ENCODE results near the gene SRPK2. TPM values are rescaled to one million over a fixed set of nuclear protein-coding genes. Genes with fewer than 3 reads are reported as not detected.

Gene SRPK2
- total RNA-seq, 2 donors from 2014 or later = 26.5 to 31.1 TPM

DNA sequence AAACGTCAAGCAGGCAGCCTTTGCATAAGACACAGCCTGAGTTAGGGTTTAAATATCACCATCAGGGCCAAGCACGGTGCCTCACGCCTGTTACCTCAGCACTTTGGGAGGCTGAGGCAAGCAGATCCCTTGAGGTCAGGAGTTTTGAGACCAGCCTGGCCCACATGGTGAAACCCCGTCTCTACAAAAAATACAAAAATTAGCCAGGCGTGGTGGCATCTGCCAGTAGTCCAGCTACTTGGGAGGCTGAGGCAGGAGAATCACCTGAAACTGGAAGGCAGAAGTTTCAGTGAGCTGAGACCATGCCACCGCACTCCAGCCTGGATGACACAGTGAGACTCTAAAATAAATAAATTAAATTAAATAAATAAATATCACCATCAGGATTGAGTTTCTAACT lies 33.0 kb downstream of the SRPK2 start:
- TF ChIP-seq, protein P1, sequence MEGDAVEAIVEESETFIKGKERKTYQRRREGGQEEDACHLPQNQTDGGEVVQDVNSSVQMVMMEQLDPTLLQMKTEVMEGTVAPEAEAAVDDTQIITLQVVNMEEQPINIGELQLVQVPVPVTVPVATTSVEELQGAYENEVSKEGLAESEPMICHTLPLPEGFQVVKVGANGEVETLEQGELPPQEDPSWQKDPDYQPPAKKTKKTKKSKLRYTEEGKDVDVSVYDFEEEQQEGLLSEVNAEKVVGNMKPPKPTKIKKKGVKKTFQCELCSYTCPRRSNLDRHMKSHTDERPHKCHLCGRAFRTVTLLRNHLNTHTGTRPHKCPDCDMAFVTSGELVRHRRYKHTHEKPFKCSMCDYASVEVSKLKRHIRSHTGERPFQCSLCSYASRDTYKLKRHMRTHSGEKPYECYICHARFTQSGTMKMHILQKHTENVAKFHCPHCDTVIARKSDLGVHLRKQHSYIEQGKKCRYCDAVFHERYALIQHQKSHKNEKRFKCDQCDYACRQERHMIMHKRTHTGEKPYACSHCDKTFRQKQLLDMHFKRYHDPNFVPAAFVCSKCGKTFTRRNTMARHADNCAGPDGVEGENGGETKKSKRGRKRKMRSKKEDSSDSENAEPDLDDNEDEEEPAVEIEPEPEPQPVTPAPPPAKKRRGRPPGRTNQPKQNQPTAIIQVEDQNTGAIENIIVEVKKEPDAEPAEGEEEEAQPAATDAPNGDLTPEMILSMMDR (IDR thresholded peaks at IDR 0.05) = no peak
- Histone ChIP-seq H3K4me3 (no peak overlapping the region), H3K27me3 (replicated peaks; ENCODE audit: insufficient read depth) (no peaks in the 10 kb centered on the region), H3K36me3 (no peaks in the 10 kb centered on the region), H3K4me1 (ENCODE audit: control insufficient read depth in 1 of 2, low read depth in 2 of 2) (peaks cover 27 to 37% of the 10 kb centered on the region in 2 donors), H3K27ac (no peak overlapping the region), H3K9me3 (no peaks in the 10 kb centered on the region)
- no peak for DNase-seq (ENCODE audit: low spot score)
- no peak for ATAC-seq (ENCODE audit: insufficient number of reproducible peaks, low FRiP score, low read depth)

DNA sequence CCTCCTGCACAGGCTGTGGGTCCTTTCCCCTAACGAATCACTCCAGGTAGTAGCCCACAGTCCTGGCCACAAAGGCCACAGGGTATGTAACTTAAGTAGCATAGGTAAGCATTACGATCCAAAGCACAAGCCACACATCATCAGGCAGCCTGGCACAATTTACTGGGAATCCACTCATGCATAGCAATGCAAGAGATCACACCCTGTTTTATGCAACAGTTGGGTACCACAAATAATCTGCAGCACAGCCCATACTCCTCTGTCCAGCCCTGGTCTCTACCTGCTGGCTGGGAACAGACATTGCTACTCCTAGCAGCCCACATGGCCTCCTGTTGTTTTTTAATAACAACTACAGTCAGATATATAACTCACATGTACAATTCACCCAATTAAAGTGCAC lies 34.3 kb downstream of the SRPK2 start:
- H3K27ac ChIP-seq = no peak overlapping the region
- ATAC-seq (ENCODE audit: insufficient number of reproducible peaks, low FRiP score, low read depth) = no peak
- no peaks in the 10 kb centered on the region for H3K27me3 ChIP-seq (replicated peaks; ENCODE audit: insufficient read depth)
- no peak for DNase-seq (ENCODE audit: low spot score)
- TF ChIP-seq, protein P1 (IDR thresholded peaks at IDR 0.05) = no peak
- no peak overlapping the region for H3K4me3 ChIP-seq
- no peaks in the 10 kb centered on the region for H3K9me3 ChIP-seq
- no peaks in the 10 kb centered on the region for H3K36me3 ChIP-seq
- H3K4me1 ChIP-seq (ENCODE audit: control insufficient read depth in 1 of 2, low read depth in 2 of 2) = peaks cover 27 to 37% of the 10 kb centered on the region in 2 donors

- no peak for DNase-seq (ENCODE audit: low spot score)
- no peak overlapping the region for H3K4me3 ChIP-seq
Observed at GRCh38 chr7:105353752-105354328, 34.9 kb downstream of the SRPK2 start.

DNA sequence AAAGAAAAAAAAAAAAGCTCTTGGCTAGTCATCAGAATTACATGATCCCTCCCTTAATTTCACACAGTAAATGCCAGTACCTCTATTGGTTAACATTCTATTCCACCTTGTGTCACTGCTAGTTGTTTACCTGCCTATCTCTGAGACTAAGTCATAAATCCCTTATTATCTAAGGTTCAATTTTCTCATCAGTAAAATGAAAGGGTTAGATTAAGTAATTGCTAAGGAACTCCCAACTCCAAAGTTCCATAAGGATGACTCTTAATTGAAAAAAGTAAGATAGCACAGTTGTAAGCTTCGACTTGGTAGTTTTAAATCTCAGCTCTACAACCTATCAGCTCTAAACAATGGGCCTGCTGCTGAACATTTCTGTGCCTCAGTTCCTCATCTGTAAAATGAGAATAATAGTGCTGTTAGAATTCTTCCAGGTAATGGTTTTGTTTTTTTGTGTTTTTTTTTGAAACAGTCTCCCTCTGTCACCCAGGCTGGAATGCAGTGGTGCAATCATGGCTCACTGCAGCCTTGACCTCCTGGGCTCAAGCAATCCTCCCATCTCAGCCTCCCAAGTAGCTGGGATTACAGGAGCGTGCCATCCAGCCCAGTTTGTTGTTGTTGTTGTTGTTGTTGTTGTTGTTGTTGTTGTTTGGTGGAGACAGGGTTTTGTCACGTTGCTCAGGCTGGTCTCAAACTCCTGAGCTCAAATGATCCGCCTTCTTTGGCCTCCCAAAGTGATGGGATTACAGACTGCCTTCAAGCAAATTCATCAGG lies 35.6 kb downstream of the SRPK2 start:
- H3K4me3 ChIP-seq = no peak overlapping the region
- H3K36me3 ChIP-seq = no peaks in the 10 kb centered on the region
- no peaks in the 10 kb centered on the region for H3K27me3 ChIP-seq (replicated peaks; ENCODE audit: insufficient read depth)
- TF ChIP-seq, protein P1 (IDR thresholded peaks at IDR 0.05) = no peak
- H3K27ac ChIP-seq = no peak overlapping the region
- no peaks in the 10 kb centered on the region for H3K9me3 ChIP-seq
- peaks cover 27 to 37% of the 10 kb centered on the region in 2 donors for H3K4me1 ChIP-seq (ENCODE audit: control insufficient read depth in 1 of 2, low read depth in 2 of 2)
- DNase-seq (ENCODE audit: low spot score) (no peak), ATAC-seq (ENCODE audit: insufficient number of reproducible peaks, low FRiP score, low read depth) (no peak)

More at GRCh38 chr7:105353752-105354328, 34.9 kb downstream of the SRPK2 start:
- no peak for ATAC-seq (ENCODE audit: insufficient number of reproducible peaks, low FRiP score, low read depth)
- H3K4me1 ChIP-seq (ENCODE audit: control insufficient read depth in 1 of 2, low read depth in 2 of 2) = peaks cover 27 to 37% of the 10 kb centered on the region in 2 donors
- TF ChIP-seq, protein P1 (IDR thresholded peaks at IDR 0.05) = no peak
- H3K9me3 ChIP-seq = no peaks in the 10 kb centered on the region
- H3K27me3 ChIP-seq (replicated peaks; ENCODE audit: insufficient read depth) = no peaks in the 10 kb centered on the region
- H3K27ac ChIP-seq = no peak overlapping the region
- H3K36me3 ChIP-seq = no peaks in the 10 kb centered on the region

GRCh38 chr7:105352018-105352612 lies 36.6 kb downstream of the SRPK2 start:
- Histone ChIP-seq H3K4me1 (ENCODE audit: control insufficient read depth in 1 of 2, low read depth in 2 of 2) (peaks cover 27 to 37% of the 10 kb centered on the region in 2 donors), H3K36me3 (no peaks in the 10 kb centered on the region), H3K27me3 (replicated peaks; ENCODE audit: insufficient read depth) (no peaks in the 10 kb centered on the region), H3K4me3 (peak overlapping the region; percentile 4), H3K9me3 (no peaks in the 10 kb centered on the region), H3K27ac (peak overlapping the region in 1 of 2 donors; percentile 34)
- ATAC-seq (ENCODE audit: insufficient number of reproducible peaks, low FRiP score, low read depth) (peak; percentile 71), DNase-seq (ENCODE audit: low spot score) (no peak)
- TF ChIP-seq, protein P1 (IDR thresholded peaks at IDR 0.05) = no peak

Measured in thoracic aorta (tissue), 2 donors.